ENCODE data around the gene GPHB5. TPM values are rescaled to one million over a fixed set of nuclear protein-coding genes. Genes with fewer than 3 reads are reported as not detected.
"Not testable (repeated sequence)": the region's sequence is repeated elsewhere in the genome, so short reads cannot be mapped to it uniquely, and the experiment has no call there.

The GPHB5 gene
- total RNA-seq, 1 experiment from 2014 or later: not detected

- no peak for DNase-seq (ENCODE audit: low read depth)
Measured at GRCh38 chr14:63296060-63296563, 22.6 kb downstream of the GPHB5 start.

- DNase-seq (ENCODE audit: low read depth): no peak
Measured at GRCh38 chr14:63295231-63295685, 23.5 kb downstream of the GPHB5 start.

- DNase-seq (ENCODE audit: low read depth): no peak
Measured at GRCh38 chr14:63292805-63293204, 25.9 kb downstream of the GPHB5 start.

- DNase-seq (ENCODE audit: low read depth): no peak
Measured at GRCh38 chr14:63290741-63291430, 27.8 kb downstream of the GPHB5 start.

- no peak for DNase-seq (ENCODE audit: low read depth)
Measured at GRCh38 chr14:63288853-63289252, 29.9 kb downstream of the GPHB5 start.

GRCh38 chr14:63287666-63288483 lies 30.9 kb downstream of the GPHB5 start:
- no peak for DNase-seq (ENCODE audit: low read depth)

GRCh38 chr14:63286071-63286470 lies 32.7 kb downstream of the GPHB5 start:
- DNase-seq (ENCODE audit: low read depth): no peak

- no peak for DNase-seq (ENCODE audit: low read depth)
Measured at GRCh38 chr14:63283884-63284248, 34.9 kb downstream of the GPHB5 start.

- DNase-seq (ENCODE audit: low read depth): no peak
Measured at GRCh38 chr14:63282997-63283883, 35.5 kb downstream of the GPHB5 start.

GRCh38 chr14:63279933-63280332 lies 38.8 kb downstream of the GPHB5 start:
- DNase-seq (ENCODE audit: low read depth): not testable (repeated sequence)

GRCh38 chr14:63277591-63278183 lies 41.0 kb downstream of the GPHB5 start:
- DNase-seq (ENCODE audit: low read depth): no peak

- DNase-seq (ENCODE audit: low read depth): peak; percentile 66
Measured at GRCh38 chr14:63276492-63277342, 42.0 kb downstream of the GPHB5 start.

GRCh38 chr14:63276016-63276415 lies 42.7 kb downstream of the GPHB5 start:
- no peak for DNase-seq (ENCODE audit: low read depth)

- DNase-seq (ENCODE audit: low read depth): no peak
Measured at GRCh38 chr14:63275611-63276010, 43.1 kb downstream of the GPHB5 start.

GRCh38 chr14:63273717-63274655 lies 44.7 kb downstream of the GPHB5 start:
- no peak for DNase-seq (ENCODE audit: low read depth)

- no peak for DNase-seq (ENCODE audit: low read depth)
Measured at GRCh38 chr14:63273129-63273528, 45.6 kb downstream of the GPHB5 start.

- DNase-seq (ENCODE audit: low read depth): no peak
Measured at GRCh38 chr14:63269561-63270225, 49.0 kb downstream of the GPHB5 start.

- no peak for DNase-seq (ENCODE audit: low read depth)
Measured at GRCh38 chr14:63268771-63269170, 50.0 kb downstream of the GPHB5 start.

Measured in HT1080 (cell line).